Coronary artery (tissue), 2 donors: ENCODE measurements around the gene KLHL30.

Source experiments
- DNase-seq: peaks from one replicate; pipeline ENCODE4 v3.0.0-alpha.2; 2017; ENCODE audit warnings: low spot score
- H3K27ac ChIP-seq, 2 donors: fragments of 200-600 bp; sonication (generic); one replicate each; pipeline ENCODE4 v1.5.1; 2016 to 2019
- H3K4me3 ChIP-seq: fragments of 200-600 bp; sonication (generic); 2 replicates; pipeline ENCODE4 v1.5.1; 2016; ENCODE audit warnings: mild to moderate bottlenecking, moderate library complexity
- TF ChIP-seq, protein P1 (sequence below): fragments of 200-600 bp; sonication (generic); IDR thresholded peaks from one replicate; pipeline ENCODE4 v1.5.1; 2019; ENCODE audit warnings: antibody characterized with exemption

The KLHL30 gene

DNA sequence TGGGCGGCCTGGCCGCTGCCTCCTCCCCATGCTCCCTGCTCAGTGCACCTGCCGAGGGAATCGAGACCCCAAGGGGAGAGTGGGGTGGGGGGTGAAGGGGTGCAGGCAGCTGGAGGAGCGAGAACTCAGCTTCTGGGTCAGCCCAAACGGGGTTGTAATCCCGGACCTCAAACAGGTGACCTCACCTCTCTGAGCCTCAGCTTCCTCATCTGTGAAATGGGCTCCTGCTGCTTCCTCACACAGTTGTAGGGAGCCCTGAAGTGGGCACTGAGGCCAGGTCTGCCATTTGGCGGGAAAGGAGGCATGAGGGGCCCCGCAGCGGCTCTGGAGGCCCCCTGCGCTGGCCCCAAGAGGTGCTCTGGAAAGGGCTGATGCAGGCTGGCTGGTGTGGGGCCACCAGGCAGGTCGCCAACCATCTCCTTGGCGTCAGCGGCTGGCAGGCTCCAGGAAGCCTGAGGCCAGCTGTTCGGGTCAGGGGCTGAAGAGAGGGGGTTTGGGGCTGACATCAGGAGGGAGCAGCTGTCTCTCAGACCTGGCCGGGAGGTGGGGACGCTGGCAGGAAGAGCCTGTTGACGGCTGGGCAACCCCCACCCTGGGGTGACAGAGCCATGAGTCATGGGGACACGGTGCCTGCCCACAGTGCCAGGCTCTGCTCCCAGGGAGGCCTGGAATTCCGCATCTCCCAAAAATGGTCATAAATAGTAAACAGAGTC lies 4.9 kb downstream of the KLHL30 start:
- peak; percentile 81 for DNase-seq
- TF ChIP-seq, protein P1, sequence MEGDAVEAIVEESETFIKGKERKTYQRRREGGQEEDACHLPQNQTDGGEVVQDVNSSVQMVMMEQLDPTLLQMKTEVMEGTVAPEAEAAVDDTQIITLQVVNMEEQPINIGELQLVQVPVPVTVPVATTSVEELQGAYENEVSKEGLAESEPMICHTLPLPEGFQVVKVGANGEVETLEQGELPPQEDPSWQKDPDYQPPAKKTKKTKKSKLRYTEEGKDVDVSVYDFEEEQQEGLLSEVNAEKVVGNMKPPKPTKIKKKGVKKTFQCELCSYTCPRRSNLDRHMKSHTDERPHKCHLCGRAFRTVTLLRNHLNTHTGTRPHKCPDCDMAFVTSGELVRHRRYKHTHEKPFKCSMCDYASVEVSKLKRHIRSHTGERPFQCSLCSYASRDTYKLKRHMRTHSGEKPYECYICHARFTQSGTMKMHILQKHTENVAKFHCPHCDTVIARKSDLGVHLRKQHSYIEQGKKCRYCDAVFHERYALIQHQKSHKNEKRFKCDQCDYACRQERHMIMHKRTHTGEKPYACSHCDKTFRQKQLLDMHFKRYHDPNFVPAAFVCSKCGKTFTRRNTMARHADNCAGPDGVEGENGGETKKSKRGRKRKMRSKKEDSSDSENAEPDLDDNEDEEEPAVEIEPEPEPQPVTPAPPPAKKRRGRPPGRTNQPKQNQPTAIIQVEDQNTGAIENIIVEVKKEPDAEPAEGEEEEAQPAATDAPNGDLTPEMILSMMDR = no peak
- Histone ChIP-seq H3K4me3 (peak overlapping the region; percentile 50), H3K27ac (peak overlapping the region; percentile 6 to 82)

DNA sequence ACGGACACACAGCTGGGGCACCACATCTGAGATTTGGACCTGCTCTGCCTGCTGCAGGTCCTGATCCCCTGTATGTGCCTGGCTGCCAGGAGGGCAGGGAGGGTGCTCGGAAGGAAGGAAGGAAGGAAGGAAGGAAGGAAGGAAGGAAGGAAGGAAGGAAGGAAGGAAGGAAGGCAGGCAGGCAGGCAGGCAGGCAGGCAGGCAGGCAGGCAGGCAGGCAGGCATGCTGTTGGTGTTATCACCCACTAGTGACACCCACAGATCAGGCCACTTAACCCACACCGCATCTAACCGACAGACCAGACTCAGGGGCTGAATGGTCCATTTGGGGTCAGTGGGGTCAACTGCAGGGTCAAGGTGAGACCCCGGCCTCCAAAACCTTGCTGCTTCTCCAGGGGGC lies 5.8 kb downstream of the KLHL30 start:
- Histone ChIP-seq H3K4me3 (no peak overlapping the region), H3K27ac (peak overlapping the region in 1 of 2 donors; percentile 82)
- TF ChIP-seq, protein P1 = no peak
- no peak for DNase-seq

DNA sequence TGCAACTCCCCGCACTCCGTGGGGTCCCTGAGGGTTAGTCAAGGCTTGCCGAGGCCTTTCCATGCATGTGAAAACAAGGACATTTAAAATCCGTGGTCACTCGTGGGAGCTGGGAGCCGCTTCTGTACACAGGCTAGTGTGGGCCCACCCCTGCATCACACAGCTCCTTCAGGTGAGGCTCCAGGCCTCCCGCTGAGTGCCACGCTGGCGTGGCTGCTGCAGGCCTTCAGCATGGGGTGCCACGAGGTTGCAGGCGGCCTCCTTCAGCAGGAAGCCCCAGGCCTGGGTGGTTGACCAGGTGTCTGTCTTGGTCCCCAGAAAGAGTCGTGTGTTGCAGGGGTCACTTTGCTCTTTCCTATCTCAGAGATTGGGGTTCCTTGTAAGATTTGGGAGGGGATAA lies 6.6 kb downstream of the KLHL30 start:
- DNase-seq = no peak
- no peak overlapping the region for H3K27ac ChIP-seq
- TF ChIP-seq, protein P1 = no peak
- H3K4me3 ChIP-seq = no peak overlapping the region

DNA sequence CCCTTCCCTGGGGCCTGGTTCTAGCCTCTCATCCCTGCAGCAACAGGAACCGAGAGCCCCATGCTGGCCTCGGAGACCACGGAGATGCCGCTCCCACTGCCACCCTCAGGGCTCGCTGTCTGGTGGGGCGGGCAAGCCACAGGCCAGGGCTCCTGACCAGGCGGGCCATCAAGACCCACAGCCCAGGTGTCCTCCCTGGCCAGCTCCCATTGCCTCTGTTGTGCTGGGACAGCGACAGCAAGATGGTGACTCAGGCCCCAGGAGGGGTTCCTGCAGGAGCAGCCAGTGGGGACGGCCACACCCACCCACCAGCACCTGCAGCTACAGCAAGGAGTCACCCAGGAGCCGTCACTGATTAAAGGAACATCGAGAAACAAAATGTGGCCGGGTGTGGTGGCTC lies 7.4 kb downstream of the KLHL30 start:
- DNase-seq = no peak
- TF ChIP-seq, protein P1 = no peak
- H3K4me3 ChIP-seq = no peak overlapping the region

DNA sequence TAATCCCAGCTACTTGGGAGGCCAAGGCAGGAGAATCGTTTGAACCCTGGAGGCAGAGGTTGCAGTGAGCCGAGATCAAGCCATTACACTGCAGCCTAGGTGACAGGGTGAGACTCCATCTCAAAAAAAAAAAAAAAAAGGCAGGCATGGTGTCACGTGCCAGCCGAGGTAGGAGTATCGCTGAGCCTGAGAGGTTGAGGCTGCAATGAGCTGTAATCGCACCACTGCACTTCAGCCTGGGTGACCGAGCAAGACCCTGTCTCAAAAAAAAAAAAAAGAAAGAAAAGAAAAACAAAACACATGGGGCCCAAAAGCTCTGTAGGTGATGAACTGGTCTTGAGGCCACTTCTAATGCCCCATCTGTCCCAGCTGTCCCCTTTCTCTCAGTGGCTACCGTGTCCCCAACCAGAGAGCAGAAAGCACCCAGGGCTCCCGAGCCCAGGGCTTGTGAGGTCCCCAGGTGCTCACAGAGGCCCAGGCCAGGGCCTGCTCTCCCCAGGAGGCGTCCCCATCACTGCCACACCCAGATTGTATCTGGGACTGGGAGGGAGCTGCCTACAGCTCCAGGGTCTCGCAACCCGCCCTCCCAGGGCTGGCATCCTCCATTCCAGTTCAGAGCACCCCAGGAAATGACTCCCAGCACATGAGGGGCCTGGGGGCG lies 8.5 kb downstream of the KLHL30 start:
- TF ChIP-seq, protein P1 = no peak
- Histone ChIP-seq H3K27ac (no peak overlapping the region), H3K4me3 (no peak overlapping the region)
- no peak for DNase-seq

More for the DNA sequence above, 7.4 kb downstream of the KLHL30 start:
- no peak overlapping the region for H3K27ac ChIP-seq

DNA sequence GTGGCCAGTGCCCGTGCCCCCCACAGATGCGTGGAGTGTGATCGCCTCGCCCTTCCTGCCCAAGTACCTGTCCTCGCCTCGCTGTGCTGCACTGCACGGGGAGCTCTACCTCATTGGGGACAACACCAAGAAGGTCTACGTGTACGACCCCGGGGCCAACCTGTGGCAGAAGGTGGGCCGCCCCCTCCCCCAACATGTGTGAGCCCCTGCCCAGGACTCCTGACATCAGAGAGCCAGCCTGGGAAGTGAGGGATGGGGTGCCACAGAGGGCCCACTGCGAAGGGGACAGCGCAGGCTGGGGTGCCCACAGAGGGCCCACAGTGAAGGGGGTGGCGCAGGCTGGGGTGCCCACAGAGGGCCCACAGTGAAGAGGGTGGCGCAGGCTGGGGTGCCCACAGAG lies 10.5 kb downstream of the KLHL30 start:
- TF ChIP-seq, protein P1 = no peak

More for the DNA sequence above, 10.5 kb downstream of the KLHL30 start:
- H3K4me3 ChIP-seq = no peak overlapping the region
- DNase-seq = no peak
- H3K27ac ChIP-seq = no peak overlapping the region
